H54 (cell line): ENCODE measurements around the gene ARHGEF18.
"Not testable (repeated sequence)": the region's sequence is repeated elsewhere in the genome, so short reads cannot be mapped to it uniquely, and the experiment has no call there.

ENCODE experiments used
- DNase-seq: peaks from one replicate; pipeline ENCODE4 v3.0.0; 2011; ENCODE audit warnings: low spot score, mixed read lengths; ENCODE audit not compliant: insufficient read length
- FAIRE-seq: peaks from 3 replicates; lab custom pipeline; 2011; peaks lifted over from hg19 to GRCh38; lab: Jason Lieb, UNC
- POLR2A ChIP-seq: IDR thresholded peaks from 2 replicates; pipeline ENCODE4 v1.6.1; 2011; ENCODE audit warnings: low read depth, mild to moderate bottlenecking, low read length

ARHGEF18 gene

DNA sequence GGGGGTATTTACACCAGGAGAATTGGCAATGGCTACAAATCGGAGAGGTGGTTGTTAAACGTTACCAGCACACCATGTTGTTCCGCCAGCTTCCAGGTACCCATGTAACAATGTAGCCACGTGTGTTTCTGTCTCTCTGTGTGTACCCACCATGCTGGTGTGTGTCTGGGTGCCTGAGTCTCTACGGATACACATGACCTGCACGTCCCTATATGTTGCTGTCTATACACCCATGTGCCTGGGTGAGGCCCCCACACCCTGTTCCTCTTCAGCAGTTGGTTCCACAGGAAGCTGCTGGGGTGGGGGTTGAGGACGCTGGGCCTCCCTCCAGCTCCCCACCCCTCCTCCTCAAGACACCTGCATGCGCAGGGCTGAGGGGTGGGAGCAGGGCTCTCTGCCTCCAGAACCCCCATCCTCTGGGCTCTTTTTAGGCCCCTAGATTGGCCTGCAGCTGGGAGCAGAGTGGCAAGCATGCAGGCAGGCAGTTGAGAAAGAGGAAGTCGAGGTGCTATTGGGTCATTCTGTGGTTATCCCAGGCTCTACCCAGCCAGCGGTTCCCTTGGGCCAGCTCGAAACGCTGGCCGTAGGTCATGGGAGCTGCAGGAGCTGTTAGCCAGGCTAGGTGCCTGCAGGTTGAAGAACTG, at the start of gene ARHGEF18:
Gene ARHGEF18 (plus strand): TSS at position 351 of the 644 bp plus-strand sequence. CDS start 13,954 bp downstream, outside the sequence.
- no peak for TF ChIP-seq POLR2A
- no peak for FAIRE-seq
- DNase-seq, result no peak

DNA sequence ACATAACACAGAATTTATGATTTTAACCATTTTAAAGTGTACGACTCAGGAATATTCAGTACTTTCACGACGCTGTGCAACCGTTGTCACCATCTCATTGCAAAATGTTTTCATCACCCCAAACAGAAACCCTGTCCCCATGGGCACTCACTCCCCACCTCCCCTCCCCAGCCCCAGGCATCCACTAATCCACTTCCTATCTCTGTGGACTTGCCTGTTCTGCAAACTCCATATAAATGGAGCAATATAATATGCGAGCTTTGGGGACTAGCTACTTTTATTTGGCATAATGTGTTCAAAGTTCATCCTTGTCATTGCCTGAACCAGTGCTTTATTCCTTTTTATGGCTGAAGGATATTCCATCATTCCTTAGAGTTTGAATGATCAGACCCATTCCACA, 47.2 kb upstream of the ARHGEF18 start:
- no peak for FAIRE-seq
- DNase-seq, result no peak
- no peak for TF ChIP-seq POLR2A

DNA sequence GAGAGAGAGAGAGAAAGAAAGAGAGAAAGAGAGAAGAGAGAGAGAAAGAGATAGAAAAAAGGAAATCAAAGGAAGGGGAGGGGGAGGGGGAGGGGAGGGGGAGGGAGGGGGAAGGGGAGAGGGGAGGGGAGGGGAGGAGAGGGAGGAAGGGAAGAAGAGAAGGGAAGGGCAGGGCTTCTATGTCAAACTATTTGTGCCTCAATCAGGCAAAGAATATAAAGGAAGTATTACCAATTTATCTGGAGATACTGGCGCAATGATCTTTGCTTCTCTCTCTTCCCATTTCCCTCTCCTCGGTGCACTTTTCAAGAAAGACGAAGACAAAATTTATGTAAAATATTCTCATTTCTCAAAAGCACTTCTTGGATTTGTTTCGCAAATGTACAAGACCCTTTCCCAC, 45.3 kb upstream of the ARHGEF18 start:
- TF ChIP-seq POLR2A, result no peak
- no peak for FAIRE-seq

DNA sequence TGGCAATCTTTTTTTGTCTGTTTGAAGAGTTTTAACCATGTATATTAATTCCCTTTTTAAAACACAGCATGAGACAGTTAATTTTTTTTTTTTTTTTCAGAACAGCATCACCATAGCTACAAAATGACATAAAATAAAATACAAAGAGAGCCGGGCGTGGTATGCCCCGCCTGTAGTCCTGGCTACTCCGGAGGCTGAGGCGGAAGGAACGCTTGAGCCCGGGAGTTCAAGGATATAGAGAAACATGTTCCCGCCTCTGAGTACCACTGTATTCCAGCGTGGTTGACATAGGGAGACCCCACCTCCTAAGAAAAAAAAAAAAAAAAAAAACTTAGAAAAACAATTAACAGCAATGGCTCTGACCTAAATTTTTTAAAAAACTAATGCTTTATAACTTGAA, 44.5 kb upstream of the ARHGEF18 start:
- no peak for TF ChIP-seq POLR2A
- DNase-seq (no peak), FAIRE-seq (no peak)

More for the DNA sequence above, 45.3 kb upstream of the ARHGEF18 start:
- no peak for DNase-seq

DNA sequence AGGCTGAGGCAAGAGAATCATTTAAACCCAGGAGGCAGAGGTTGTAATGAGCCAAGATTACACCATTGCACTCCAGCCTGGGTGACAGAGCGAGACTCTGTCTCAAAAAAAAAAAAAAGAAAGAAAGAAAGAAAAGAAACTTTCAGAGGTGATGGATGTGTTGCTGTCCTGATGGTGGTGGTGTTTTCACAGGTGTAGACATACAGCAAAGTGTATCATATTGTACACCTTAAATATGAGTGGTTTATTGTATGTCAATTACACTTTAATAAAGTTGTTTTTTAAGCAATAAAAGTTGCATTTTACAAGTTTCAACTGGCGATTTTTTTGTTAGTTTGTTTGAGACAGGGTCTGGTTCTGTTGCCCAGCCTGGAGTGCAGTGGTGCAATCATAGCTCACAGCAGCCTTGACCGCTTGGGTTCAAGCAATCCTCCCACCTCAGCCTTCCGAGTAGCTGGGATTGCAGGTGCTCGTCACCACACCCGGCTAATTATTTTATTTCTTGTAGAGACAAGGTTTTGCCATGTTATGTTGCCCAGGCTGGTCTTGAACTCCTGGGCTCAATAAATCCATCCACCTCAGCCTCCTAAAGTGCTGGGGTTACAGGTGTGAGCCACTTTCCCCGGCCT, 41.0 kb upstream of the ARHGEF18 start:
- no peak for TF ChIP-seq POLR2A
- no peak for DNase-seq
- no peak for FAIRE-seq

DNA sequence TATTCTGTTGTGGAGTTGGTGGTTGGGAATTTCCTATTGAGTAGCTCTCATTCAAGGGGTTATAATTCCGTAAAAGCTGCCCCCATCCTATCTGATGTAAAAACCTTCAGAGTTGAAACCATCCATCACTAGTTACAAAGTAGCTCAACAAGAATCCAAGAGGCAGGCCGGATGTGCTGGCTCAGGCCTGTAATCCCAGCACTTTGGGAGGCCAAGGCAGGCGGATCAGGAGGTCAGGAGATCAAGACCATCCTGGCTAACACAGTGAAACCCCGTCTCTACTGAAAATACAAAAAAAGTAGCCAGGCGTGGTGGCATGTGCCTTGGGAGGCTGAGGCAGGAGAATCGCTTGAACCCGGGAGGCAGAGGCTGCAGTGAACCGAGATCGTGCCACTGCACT, 40.4 kb upstream of the ARHGEF18 start:
- not testable (repeated sequence) for DNase-seq, FAIRE-seq

DNA sequence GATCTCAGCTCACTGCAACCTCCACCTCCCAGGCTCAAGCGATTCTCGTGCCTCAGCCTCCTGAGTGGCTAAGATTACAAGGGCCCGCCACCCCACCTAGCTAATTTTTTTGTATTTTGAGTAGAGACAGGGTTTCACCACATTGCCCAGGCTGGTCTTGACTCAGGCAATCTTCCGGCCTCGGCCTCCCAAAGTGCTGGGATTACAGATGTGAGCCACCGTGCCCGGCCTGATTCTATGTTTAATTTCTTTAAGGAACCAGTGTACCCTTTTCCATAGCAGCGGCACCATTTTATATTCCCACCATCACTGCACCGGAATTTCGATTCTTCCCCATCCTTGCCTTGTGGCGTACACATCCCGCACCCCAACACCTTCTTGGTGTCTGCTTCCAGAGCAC, 36.8 kb upstream of the ARHGEF18 start:
- TF ChIP-seq POLR2A, result no peak
- DNase-seq, result no peak
- FAIRE-seq, result no peak

DNA sequence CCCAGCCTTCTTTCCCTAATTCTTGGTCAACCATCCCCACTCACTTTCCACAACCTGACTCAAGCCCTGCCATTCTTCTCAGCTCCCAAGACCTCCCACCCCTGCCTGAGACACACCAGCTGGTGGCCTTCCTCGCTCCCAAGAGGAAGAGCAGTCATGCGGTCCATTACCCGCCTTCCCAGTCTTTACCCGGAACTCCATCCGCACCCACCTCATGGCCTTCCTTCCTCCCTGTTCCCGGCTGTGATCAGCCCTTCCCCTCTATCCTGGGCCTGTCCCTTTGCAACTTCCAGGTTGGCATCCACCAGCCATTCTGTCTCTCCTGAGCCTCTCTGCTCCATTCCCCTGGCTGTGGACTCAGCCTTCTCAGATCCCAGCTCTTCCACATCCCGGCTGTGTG, 35.9 kb upstream of the ARHGEF18 start:
- FAIRE-seq, result no peak
- DNase-seq, result no peak
- no peak for TF ChIP-seq POLR2A

DNA sequence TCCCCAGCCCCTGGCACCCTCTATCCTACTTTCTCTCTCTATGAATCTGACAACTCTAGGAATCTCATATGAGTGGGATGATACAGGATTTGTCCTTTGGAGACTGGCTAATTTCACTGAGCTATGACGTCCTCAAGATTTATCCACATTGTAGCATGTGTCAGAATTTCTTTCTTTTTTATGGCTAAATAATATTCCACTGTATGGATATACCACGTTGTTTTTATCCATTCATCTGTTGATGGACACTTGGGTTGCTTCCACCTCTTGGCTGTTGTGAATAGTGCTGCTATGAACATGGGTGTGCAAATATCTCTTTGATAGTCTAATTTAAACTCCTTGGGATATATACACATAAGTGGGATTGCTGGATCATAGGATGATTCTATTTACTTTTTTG, 30.6 kb upstream of the ARHGEF18 start:
- FAIRE-seq, result no peak
- no peak for DNase-seq
- no peak for TF ChIP-seq POLR2A

DNA sequence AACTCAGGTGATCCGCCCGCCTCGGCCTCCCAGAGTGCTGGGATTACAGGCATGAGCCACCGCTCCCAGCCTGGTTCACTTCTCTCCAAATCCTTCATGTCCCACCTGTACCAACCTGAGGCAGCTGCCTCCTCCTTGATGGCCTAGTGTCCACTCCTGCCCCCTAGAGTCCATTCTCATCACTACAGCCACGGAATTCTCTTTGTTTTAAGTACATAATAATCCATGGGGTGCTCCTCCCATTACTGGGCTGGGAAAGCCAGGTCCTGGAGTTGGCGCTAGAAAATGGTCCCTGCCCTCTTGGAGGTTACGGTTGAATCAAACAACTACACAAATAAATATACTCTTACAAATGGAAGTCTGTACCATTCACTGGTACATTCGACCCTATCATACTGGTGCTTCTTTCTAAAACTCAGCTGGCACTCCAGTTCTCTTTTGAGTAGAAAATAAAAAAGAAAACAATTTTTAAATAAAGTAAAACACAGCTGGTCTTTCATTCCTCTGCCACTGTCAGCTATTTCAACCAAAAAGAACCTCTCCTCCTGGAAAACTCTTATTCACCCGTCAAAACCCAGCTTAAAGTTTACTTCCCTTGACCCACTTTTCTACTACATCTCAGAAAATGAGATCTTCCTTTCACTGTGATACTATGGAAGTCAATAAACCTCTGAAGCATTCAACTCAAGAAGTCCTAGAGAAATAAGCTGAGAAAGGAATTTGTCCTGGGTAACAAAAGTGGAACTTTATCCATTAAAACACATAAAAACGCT, 22.4 kb upstream of the ARHGEF18 start:
- no peak for FAIRE-seq
- DNase-seq, result no peak
- TF ChIP-seq POLR2A, result no peak

DNA sequence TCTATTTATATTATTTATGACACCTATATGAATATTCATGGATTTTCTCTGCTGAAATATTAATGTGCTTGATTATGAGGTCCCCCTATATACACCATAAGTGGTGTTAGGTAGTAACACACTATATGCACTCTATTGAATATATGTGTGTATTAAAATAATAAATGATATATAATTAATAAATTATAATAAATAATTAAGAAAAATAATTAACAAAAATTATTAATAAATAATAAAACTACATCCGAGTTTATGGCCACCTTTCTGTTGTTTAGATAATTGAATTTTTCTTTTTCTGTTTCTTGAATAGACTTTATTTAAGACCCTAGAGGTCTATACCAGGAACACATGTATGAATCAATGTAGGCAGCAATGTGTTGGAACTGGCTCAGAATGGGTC, 20.9 kb upstream of the ARHGEF18 start:
- TF ChIP-seq POLR2A, result no peak
- FAIRE-seq, result no peak
- no peak for DNase-seq

DNA sequence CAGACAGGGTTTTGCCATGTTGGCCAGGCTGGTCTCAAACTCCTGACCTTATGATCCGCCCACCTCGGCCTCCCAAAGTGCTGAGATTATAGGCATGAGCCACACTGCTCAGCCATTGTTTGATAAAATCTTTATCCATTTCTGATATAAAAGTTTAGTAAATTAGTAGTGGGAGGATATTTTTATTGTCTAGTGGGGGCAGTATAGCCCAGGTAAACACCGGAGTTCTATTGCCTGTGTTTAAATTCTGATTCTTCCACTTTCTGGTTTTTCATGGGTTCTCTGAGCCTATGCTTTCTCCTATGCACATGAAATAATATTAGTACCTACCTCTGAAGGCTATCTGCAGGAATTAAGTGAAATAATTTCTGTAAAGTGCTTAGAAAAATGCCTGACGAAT, 20.1 kb upstream of the ARHGEF18 start:
- FAIRE-seq (no peak), DNase-seq (no peak)
- no peak for TF ChIP-seq POLR2A

DNA sequence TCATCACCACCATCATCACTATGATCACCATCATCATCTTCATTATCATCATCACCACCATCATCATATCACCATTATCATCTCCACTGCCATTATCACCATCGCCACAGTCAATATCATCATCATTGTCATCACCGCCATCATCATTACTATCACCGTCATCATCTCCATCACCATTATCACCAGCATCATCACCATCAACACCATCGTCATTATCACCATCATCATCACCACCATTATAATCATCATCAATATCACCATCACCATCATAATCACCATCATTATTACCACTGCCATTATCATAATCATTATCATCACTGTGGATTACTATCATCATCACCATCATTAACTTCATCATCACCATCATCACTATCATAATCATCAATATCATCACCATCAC, 17.3 kb upstream of the ARHGEF18 start:
- no peak for FAIRE-seq
- TF ChIP-seq POLR2A, result no peak
- no peak for DNase-seq
